ENCODE measurements around the gene ADCK2.
"Not testable (repeated sequence)": the region's sequence is repeated elsewhere in the genome, so short reads cannot be mapped to it uniquely, and the experiment has no call there.

ADCK2 gene

DNA sequence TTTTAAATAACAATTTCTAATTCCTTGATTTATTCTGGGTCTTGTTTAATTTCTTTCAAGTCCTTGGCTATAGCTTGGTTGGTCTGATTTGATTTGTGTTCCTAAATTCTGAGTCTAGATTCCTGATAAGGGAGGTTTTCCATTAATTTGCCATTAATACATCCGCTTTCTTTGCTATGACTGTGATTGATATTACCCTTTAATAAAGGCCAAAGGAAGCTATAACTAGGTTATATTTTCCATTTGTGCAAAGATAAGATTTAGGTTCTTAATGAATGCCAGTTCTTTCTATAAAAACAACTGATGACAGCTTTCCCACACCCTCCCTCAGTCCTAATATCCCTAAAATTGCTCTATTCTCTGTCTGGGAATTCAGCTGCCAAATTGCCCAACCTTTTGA, 52.0 kb downstream of the ADCK2 start:
- no peak for DNase-seq (ENCODE audit: extremely low spot score)
- ChIA-PET POLR2A (no interaction called here), CTCF (interaction anchor here (0.7 kb wide), 1 partner anchor 16 kb away, joined by 3 read pairs; no protein-coding TSS in a partner anchor)
- TF ChIP-seq ZNF384 (IDR thresholded peaks at IDR 0.05) (no peak), SP1 (IDR thresholded peaks at IDR 0.05) (no peak), BHLHE40 (IDR thresholded peaks at IDR 0.05; ENCODE audit: borderline replicate concordance) (no peak), L3MBTL2 (conservative IDR thresholded peaks at IDR 0.05) (no peak), LEF1 (IDR thresholded peaks at IDR 0.05; ENCODE audit: borderline replicate concordance) (no peak)

DNA sequence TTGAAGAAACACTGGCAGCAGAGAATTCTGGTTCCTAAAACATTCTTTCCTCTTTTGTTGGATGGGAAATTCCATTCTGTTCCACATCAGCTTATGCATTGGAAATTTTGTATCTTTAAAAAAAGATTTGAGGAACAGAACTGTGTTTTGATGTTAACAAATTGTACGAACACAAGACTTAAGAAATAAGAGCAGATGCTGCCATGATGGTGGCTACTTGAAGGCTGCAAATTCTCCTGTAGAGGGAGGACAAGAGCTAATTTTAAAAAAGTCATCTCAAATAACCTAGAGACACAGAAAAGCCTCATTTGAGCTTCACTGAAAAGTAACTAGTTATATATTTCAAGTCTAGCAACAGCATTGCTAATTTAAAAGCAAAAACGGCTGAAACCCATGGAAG, 53.5 kb downstream of the ADCK2 start:
- DNase-seq (ENCODE audit: extremely low spot score), result peak; percentile 20
- ChIA-PET CTCF (interaction anchor here (0.6 to 0.9 kb wide), 4 partner anchors 12 to 495 kb away, joined by 3 to 4 read pairs (median 4); no protein-coding TSS in a partner anchor), POLR2A (interaction anchor here (1.2 kb wide), 1 partner anchor 289 kb away, joined by 3 read pairs; the partner anchor contains the start of gene MRPS33)
- no peak for TF ChIP-seq FOXK2 (IDR thresholded peaks at IDR 0.05)
- no peak for TF ChIP-seq SP1 (IDR thresholded peaks at IDR 0.05)
- TF ChIP-seq, protein P1, sequence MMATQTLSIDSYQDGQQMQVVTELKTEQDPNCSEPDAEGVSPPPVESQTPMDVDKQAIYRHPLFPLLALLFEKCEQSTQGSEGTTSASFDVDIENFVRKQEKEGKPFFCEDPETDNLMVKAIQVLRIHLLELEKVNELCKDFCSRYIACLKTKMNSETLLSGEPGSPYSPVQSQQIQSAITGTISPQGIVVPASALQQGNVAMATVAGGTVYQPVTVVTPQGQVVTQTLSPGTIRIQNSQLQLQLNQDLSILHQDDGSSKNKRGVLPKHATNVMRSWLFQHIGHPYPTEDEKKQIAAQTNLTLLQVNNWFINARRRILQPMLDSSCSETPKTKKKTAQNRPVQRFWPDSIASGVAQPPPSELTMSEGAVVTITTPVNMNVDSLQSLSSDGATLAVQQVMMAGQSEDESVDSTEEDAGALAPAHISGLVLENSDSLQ (IDR thresholded peaks at IDR 0.05), result no peak
- TF ChIP-seq FOXA1 (IDR thresholded peaks at IDR 0.05), result no peak
- TF ChIP-seq ELF4 (IDR thresholded peaks at IDR 0.05), result no peak
- no peak for TF ChIP-seq NFRKB (IDR thresholded peaks at IDR 0.05)
- no peak for TF ChIP-seq BHLHE40 (IDR thresholded peaks at IDR 0.05; ENCODE audit: borderline replicate concordance)
- no peak for TF ChIP-seq HDGF (IDR thresholded peaks at IDR 0.05; ENCODE audit: borderline replicate concordance)

DNA sequence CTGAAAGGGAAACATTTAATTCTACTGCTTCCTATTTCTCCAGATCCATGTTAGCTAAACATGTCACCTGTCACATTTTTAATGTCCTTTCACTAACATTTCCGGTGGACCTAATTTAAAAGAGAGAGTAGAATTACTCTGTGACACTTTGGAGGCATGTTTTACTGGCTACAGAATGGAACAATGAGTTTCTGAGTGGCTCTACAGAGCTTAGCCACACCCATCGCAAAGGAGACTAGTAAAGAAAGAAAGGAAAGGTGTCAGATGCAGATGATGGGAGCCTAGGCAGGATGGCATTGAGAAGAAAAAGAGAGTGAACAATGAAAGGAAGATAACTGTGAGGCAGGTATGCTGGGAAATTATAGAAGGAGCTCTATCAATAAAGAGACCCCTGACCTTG, 59.7 kb downstream of the ADCK2 start:
- no peak for DNase-seq (ENCODE audit: extremely low spot score)
- POLR2A ChIA-PET, result no interaction called here
- no peak for TF ChIP-seq ELF4 (IDR thresholded peaks at IDR 0.05)
- TF ChIP-seq BHLHE40 (IDR thresholded peaks at IDR 0.05; ENCODE audit: borderline replicate concordance), result no peak
- no peak for TF ChIP-seq FOXM1 (IDR thresholded peaks at IDR 0.05; ENCODE audit: borderline replicate concordance)
- no peak for TF ChIP-seq SUZ12 (IDR thresholded peaks at IDR 0.05)
- TF ChIP-seq NFRKB (IDR thresholded peaks at IDR 0.05), result no peak
- TF ChIP-seq FOXA1 (IDR thresholded peaks at IDR 0.05), result no peak
- TF ChIP-seq ZNF384 (IDR thresholded peaks at IDR 0.05), result no peak
- no peak for TF ChIP-seq HDGF (IDR thresholded peaks at IDR 0.05; ENCODE audit: borderline replicate concordance)
- TF ChIP-seq FOXK2 (IDR thresholded peaks at IDR 0.05), result no peak
- TF ChIP-seq ARNT (IDR thresholded peaks at IDR 0.05), result no peak
- CTCF ChIA-PET, result no interaction called here

DNA sequence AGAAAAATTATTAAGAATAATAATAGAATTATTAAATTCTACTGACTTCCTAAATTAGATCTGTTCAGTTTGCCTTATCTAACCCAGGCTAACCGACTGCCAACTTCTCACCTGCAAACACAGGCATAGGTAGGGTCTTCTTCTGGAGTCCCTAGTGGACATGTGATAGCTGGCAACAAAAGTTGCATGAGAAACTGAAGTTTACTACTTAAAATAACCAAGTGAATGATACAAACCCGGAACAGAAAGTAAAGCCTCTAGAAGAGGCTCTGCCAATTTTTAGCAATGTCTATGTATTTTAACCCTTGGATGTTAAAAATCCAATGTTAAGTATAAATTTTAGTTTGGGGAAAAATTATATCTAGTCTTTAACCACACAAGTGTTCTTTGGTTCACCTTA, 61.4 kb downstream of the ADCK2 start:
- TF ChIP-seq TARDBP (IDR thresholded peaks at IDR 0.05), result no peak
- TF ChIP-seq ZNF384 (IDR thresholded peaks at IDR 0.05), result no peak
- TF ChIP-seq ARNT (IDR thresholded peaks at IDR 0.05), result no peak
- TF ChIP-seq NFRKB (IDR thresholded peaks at IDR 0.05), result no peak
- no peak for TF ChIP-seq SUZ12 (IDR thresholded peaks at IDR 0.05)
- TF ChIP-seq, protein P1 (IDR thresholded peaks at IDR 0.05), result no peak
- TF ChIP-seq SP1 (IDR thresholded peaks at IDR 0.05), result no peak
- TF ChIP-seq CTBP1 (IDR thresholded peaks at IDR 0.05; ENCODE audit: borderline replicate concordance), result no peak
- no peak for TF ChIP-seq ELF4 (IDR thresholded peaks at IDR 0.05)
- no peak for TF ChIP-seq BHLHE40 (IDR thresholded peaks at IDR 0.05; ENCODE audit: borderline replicate concordance)
- TF ChIP-seq L3MBTL2 (conservative IDR thresholded peaks at IDR 0.05), result no peak
- no peak for TF ChIP-seq FOXM1 (IDR thresholded peaks at IDR 0.05; ENCODE audit: borderline replicate concordance)
- TF ChIP-seq HDGF (IDR thresholded peaks at IDR 0.05; ENCODE audit: borderline replicate concordance), result no peak
- no peak for TF ChIP-seq FOXA1 (IDR thresholded peaks at IDR 0.05)
- TF ChIP-seq LEF1 (IDR thresholded peaks at IDR 0.05; ENCODE audit: borderline replicate concordance), result no peak
- no peak for TF ChIP-seq FOXK2 (IDR thresholded peaks at IDR 0.05)
- no peak for DNase-seq (ENCODE audit: extremely low spot score)
- ChIA-PET POLR2A (no interaction called here), CTCF (no interaction called here)

DNA sequence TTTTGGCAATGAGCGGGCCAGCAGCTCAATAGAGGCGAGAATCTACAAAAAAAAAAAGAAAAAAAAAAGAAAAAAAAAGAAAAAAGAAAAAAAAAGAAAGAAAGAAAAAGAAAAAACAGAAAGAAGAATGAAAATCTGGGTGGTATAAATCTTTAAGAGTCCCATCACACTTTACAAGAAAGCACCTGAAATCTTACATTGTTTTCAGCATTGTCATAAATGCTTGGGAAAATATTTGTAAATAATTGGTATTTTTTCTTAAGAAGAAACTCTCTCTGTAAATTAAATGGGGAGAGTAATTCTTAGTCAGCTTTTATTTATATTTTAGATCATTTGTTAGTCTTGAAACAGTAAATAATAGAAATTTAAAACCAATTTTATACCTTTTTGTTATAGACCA, 62.0 kb downstream of the ADCK2 start:
- POLR2A ChIA-PET, result no interaction called here
- no peak for DNase-seq (ENCODE audit: extremely low spot score)
- TF ChIP-seq, protein P1 (IDR thresholded peaks at IDR 0.05), result no peak
- TF ChIP-seq FOXA1 (IDR thresholded peaks at IDR 0.05) (no peak), LEF1 (IDR thresholded peaks at IDR 0.05; ENCODE audit: borderline replicate concordance) (no peak), ZNF384 (IDR thresholded peaks at IDR 0.05) (no peak), SP1 (IDR thresholded peaks at IDR 0.05) (no peak), SUZ12 (IDR thresholded peaks at IDR 0.05) (no peak), TARDBP (IDR thresholded peaks at IDR 0.05) (no peak), CTBP1 (IDR thresholded peaks at IDR 0.05; ENCODE audit: borderline replicate concordance) (no peak), FOXM1 (IDR thresholded peaks at IDR 0.05; ENCODE audit: borderline replicate concordance) (no peak), ELF4 (IDR thresholded peaks at IDR 0.05) (no peak), FOXK2 (IDR thresholded peaks at IDR 0.05) (no peak), NFRKB (IDR thresholded peaks at IDR 0.05) (no peak), BHLHE40 (IDR thresholded peaks at IDR 0.05; ENCODE audit: borderline replicate concordance) (no peak), ARNT (IDR thresholded peaks at IDR 0.05) (no peak), HDGF (IDR thresholded peaks at IDR 0.05; ENCODE audit: borderline replicate concordance) (no peak), L3MBTL2 (conservative IDR thresholded peaks at IDR 0.05) (no peak)
- CTCF ChIA-PET, result no interaction called here

GRCh38 chr7:140738280-140738679, 65.5 kb downstream of the ADCK2 start:
- POLR2A ChIA-PET, result interaction anchor here (0.8 kb wide), 1 partner anchor 41 kb away, joined by 3 read pairs; no protein-coding TSS in a partner anchor
- CTCF ChIA-PET, result interaction anchor here (0.8 to 1.3 kb wide), 3 partner anchors 9 to 63 kb away, joined by 3 to 6 read pairs (median 4); no protein-coding TSS in a partner anchor
- no peak for TF ChIP-seq LEF1 (IDR thresholded peaks at IDR 0.05; ENCODE audit: borderline replicate concordance)
- TF ChIP-seq HDGF (IDR thresholded peaks at IDR 0.05; ENCODE audit: borderline replicate concordance), result no peak
- TF ChIP-seq CTBP1 (IDR thresholded peaks at IDR 0.05; ENCODE audit: borderline replicate concordance), result no peak
- TF ChIP-seq BHLHE40 (IDR thresholded peaks at IDR 0.05; ENCODE audit: borderline replicate concordance), result no peak
- TF ChIP-seq SP1 (IDR thresholded peaks at IDR 0.05), result no peak
- no peak for TF ChIP-seq ELF4 (IDR thresholded peaks at IDR 0.05)
- TF ChIP-seq, protein P1 (IDR thresholded peaks at IDR 0.05), result no peak
- no peak for TF ChIP-seq ARNT (IDR thresholded peaks at IDR 0.05)
- no peak for TF ChIP-seq FOXM1 (IDR thresholded peaks at IDR 0.05; ENCODE audit: borderline replicate concordance)
- TF ChIP-seq ZNF384 (IDR thresholded peaks at IDR 0.05), result no peak
- no peak for TF ChIP-seq FOXK2 (IDR thresholded peaks at IDR 0.05)
- TF ChIP-seq L3MBTL2 (conservative IDR thresholded peaks at IDR 0.05), result no peak
- TF ChIP-seq SUZ12 (IDR thresholded peaks at IDR 0.05), result no peak
- TF ChIP-seq TARDBP (IDR thresholded peaks at IDR 0.05), result no peak
- DNase-seq (ENCODE audit: extremely low spot score), result no peak

GRCh38 chr7:140743255-140743654, 70.5 kb downstream of the ADCK2 start:
- POLR2A ChIA-PET, result not testable (repeated sequence)

More at GRCh38 chr7:140743255-140743654, 70.5 kb downstream of the ADCK2 start:
- CTCF ChIA-PET; DNase-seq (ENCODE audit: extremely low spot score): not testable (repeated sequence)

Measured in HEK293T (cell line).